ENCODE results near the gene BICDL1. TPM values are rescaled to one million over a fixed set of nuclear protein-coding genes. Genes with fewer than 3 reads are reported as not detected.
A peak's percentile ranks its signal among the peaks of the same experiment; 100 is the strongest.

BICDL1 gene
- total and polyA plus RNA-seq, 10 of the 15 experiments (the other 5 are each of a cell fraction or from before 2014, with no cell fraction given) = 0.72 to 12.3 (median 4.2) TPM

- TF ChIP-seq BCL3 (IDR thresholded peaks at IDR 0.05; ENCODE audit: borderline replicate concordance, insufficient read depth, low read depth, low read length, poor library complexity, severe bottlenecking) = no peak
- TF ChIP-seq NFXL1 (IDR thresholded peaks at IDR 0.05; ENCODE audit: borderline replicate concordance) = no peak
- peak; percentile 67; the same call in 1 of the 2 replicates for TF ChIP-seq JUND (IDR thresholded peaks at IDR 0.05; ENCODE audit: low read depth, low read length)
- peak; percentile 75 to 85 for TF ChIP-seq EP300 (IDR thresholded peaks at IDR 0.05; ENCODE audit: borderline replicate concordance in 1 of 2, control insufficient read depth in 1 of 2, low read depth in 2 of 2, low read length in 2 of 2)
- peak; percentile 25 to 38; a peak in 1 of 4 replicates for TF ChIP-seq BHLHE40 (IDR thresholded peaks at IDR 0.05; ENCODE audit: borderline replicate concordance in 1 of 2, low read depth in 2 of 2, low read length in 1 of 2)
- peak; percentile 59 for TF ChIP-seq JUNB (IDR thresholded peaks at IDR 0.05)
- no peak for TF ChIP-seq ZSCAN29 (IDR thresholded peaks at IDR 0.05)
- no peak for TF ChIP-seq RAD51 (IDR thresholded peaks at IDR 0.05)
- no peak for TF ChIP-seq ZNF24 (IDR thresholded peaks at IDR 0.05)
- TF ChIP-seq ATF2 (IDR thresholded peaks at IDR 0.05; ENCODE audit: low read length) = no peak
- TF ChIP-seq NBN (IDR thresholded peaks at IDR 0.05) = 0 out of 2 replicates have a peak, but pooled peaks have one; percentile 28
- peak; percentile 53; the same call in 1 of the 2 replicates for TF ChIP-seq NFIC (IDR thresholded peaks at IDR 0.05; ENCODE audit: low read depth, low read length)
- no peak for TF ChIP-seq CEBPB (IDR thresholded peaks at IDR 0.05; ENCODE audit: borderline replicate concordance in 1 of 2, low read depth in 2 of 2, low read length in 2 of 2)
- TF ChIP-seq FOS (IDR thresholded peaks at IDR 0.05; ENCODE audit: borderline replicate concordance, extremely low read depth, insufficient read length) = no peak
- no peak for TF ChIP-seq MXI1 (IDR thresholded peaks at IDR 0.05; ENCODE audit: low read depth, low read length)
- peak; percentile 65 for TF ChIP-seq MTA2 (IDR thresholded peaks at IDR 0.05; ENCODE audit: low read depth)
- no peak for TF ChIP-seq RCOR1 (conservative IDR thresholded peaks at IDR 0.05; ENCODE audit: low read depth, low read length)
- TF ChIP-seq GATAD2B (conservative IDR thresholded peaks at IDR 0.05; ENCODE audit: low read depth) = 0 out of 2 replicates have a peak, but pooled peaks have one; percentile 21
- peak; percentile 47; the same call in 1 of the 2 replicates for TF ChIP-seq TCF7 (IDR thresholded peaks at IDR 0.05; ENCODE audit: borderline replicate concordance)
- TF ChIP-seq BRCA1 (IDR thresholded peaks at IDR 0.05; ENCODE audit: low read depth, low read length) = no peak
- peak; percentile 53; the same call in 1 of the 2 replicates for TF ChIP-seq CREB1 (IDR thresholded peaks at IDR 0.05; ENCODE audit: low read depth)
- TF ChIP-seq SUPT20H (IDR thresholded peaks at IDR 0.05; ENCODE audit: borderline replicate concordance, control insufficient read depth, low read depth, low read length) = no peak
- TF ChIP-seq TBL1XR1 (IDR thresholded peaks at IDR 0.05; ENCODE audit: low read depth, low read length) = no peak
- TF ChIP-seq CTCF (IDR thresholded peaks at IDR 0.05 in 2 of 3, conservative IDR thresholded peaks at IDR 0.05 in 1 of 3; ENCODE audit: control insufficient read depth in 2 of 3, extremely low read depth in 1 of 3, insufficient read depth in 1 of 3, low read depth in 3 of 3, low read length in 3 of 3) = no peak
Measured at GRCh38 chr12:120013659-120014380, 24.8 kb downstream of the BICDL1 start (continued).
